WTC11 (cell line): ENCODE measurements around the gene GALNTL6. TPM values are rescaled to one million over a fixed set of nuclear protein-coding genes. Genes with fewer than 3 reads are reported as not detected.

Experiments used
- ATAC-seq: fragments of 200-7000 bp; cut with Tn5 transposase; 2 replicates; pipeline ENCODE4 v1.10.0; 2021; ENCODE audit warnings: mild to moderate bottlenecking, moderate library complexity
- CTCF ChIA-PET: fragments of 300-600 bp; sonication (Branson Sonifier 250); formaldehyde crosslinking; loops from one replicate; lab custom pipeline; 2021; ENCODE audit warnings: antibody characterized with exemption; lab: Charles Lee
- POLR2A ChIA-PET: fragments of 350-600 bp; sonication (Branson Sonifier 250); formaldehyde crosslinking; loops from one replicate; lab custom pipeline; 2021; ENCODE audit warnings: antibody characterized with exemption; lab: Charles Lee
- DNase-seq: peaks from one replicate; pipeline ENCODE4 v3.0.0; 2021; ENCODE audit warnings: low spot score
- H3K27ac Mint-ChIP-seq: 2 replicates; pipeline ENCODE4 v1.8.0; 2021; ENCODE audit warnings: mixed read lengths
- H3K27me3 Mint-ChIP-seq: 2 replicates; pipeline ENCODE4 v1.8.0; 2021; ENCODE audit warnings: low read depth, mild to moderate bottlenecking, moderate library complexity, mixed read lengths
- H3K36me3 Mint-ChIP-seq: 2 replicates; pipeline ENCODE4 v1.8.0; 2021; ENCODE audit warnings: mixed read lengths
- H3K4me1 Mint-ChIP-seq: 2 replicates; pipeline ENCODE4 v1.8.0; 2022; ENCODE audit warnings: mixed read lengths
- H3K4me3 Mint-ChIP-seq: 2 replicates; pipeline ENCODE4 v1.8.0; 2021; ENCODE audit warnings: mild to moderate bottlenecking, moderate library complexity, mixed read lengths
- H3K9me3 Mint-ChIP-seq: 2 replicates; pipeline ENCODE4 v1.8.0; 2021; ENCODE audit warnings: mixed read lengths
- CBFB ChIP-seq: sonication (generic); formaldehyde crosslinking; IDR thresholded peaks from 2 replicates; pipeline ENCODE4 v1.8.1; 2022; ENCODE audit warnings: mild to moderate bottlenecking, low read depth, missing genetic modification reagents
- CREM ChIP-seq: sonication (generic); formaldehyde crosslinking; IDR thresholded peaks from 2 replicates; pipeline ENCODE4 v1.8.1; 2022; ENCODE audit warnings: mild to moderate bottlenecking, missing genetic modification reagents, moderate library complexity
- EMX1 ChIP-seq: fragments of 250-450 bp; sonication (Bioruptor Pico); IDR thresholded peaks from 2 replicates; pipeline ENCODE4 v1.8.0; 2021; ENCODE audit warnings: mild to moderate bottlenecking
- GABPB1 ChIP-seq: sonication (generic); formaldehyde crosslinking; IDR thresholded peaks from 2 replicates; pipeline ENCODE4 v1.8.1; 2023; ENCODE audit warnings: mild to moderate bottlenecking, missing genetic modification reagents
- GTF2I ChIP-seq: fragments of 250-450 bp; sonication (Bioruptor Pico); conservative IDR thresholded peaks from 2 replicates; pipeline ENCODE4 v1.4.0; 2021; ENCODE audit warnings: mild to moderate bottlenecking
- HMGA2 ChIP-seq: fragments of 250-450 bp; sonication (Bioruptor Pico); IDR thresholded peaks from 2 replicates; pipeline ENCODE4 v1.4.0; 2021; ENCODE audit warnings: mild to moderate bottlenecking, moderate library complexity
- KAT7 ChIP-seq: sonication (generic); formaldehyde crosslinking; IDR thresholded peaks from 2 replicates; pipeline ENCODE4 v1.8.1; 2023; ENCODE audit warnings: missing genetic modification reagents, mild to moderate bottlenecking, borderline replicate concordance
- NR3C1 ChIP-seq: sonication (generic); formaldehyde crosslinking; conservative IDR thresholded peaks from 2 replicates; pipeline ENCODE4 v1.8.1; 2023; ENCODE audit warnings: low read depth, mild to moderate bottlenecking, missing genetic modification reagents
- RELA ChIP-seq: sonication (generic); formaldehyde crosslinking; IDR thresholded peaks from 2 replicates; pipeline ENCODE4 v1.8.1; 2022; ENCODE audit warnings: missing genetic modification reagents, mild to moderate bottlenecking, borderline replicate concordance
- SMAD3 ChIP-seq: sonication (generic); formaldehyde crosslinking; IDR thresholded peaks from 2 replicates; pipeline ENCODE4 v1.8.0; 2022; ENCODE audit warnings: missing genetic modification reagents, mild to moderate bottlenecking, borderline replicate concordance
- SP1 ChIP-seq: sonication (generic); formaldehyde crosslinking; conservative IDR thresholded peaks from 2 replicates; pipeline ENCODE4 v1.8.1; 2022; ENCODE audit warnings: missing genetic modification reagents
- TEAD1 ChIP-seq: sonication (generic); formaldehyde crosslinking; IDR thresholded peaks from 2 replicates; pipeline ENCODE4 v1.8.0; 2022; ENCODE audit warnings: mild to moderate bottlenecking, missing genetic modification reagents
- TP53 ChIP-seq: sonication (generic); formaldehyde crosslinking; IDR thresholded peaks from 2 replicates; pipeline ENCODE4 v1.8.1; 2023; ENCODE audit warnings: mild to moderate bottlenecking, missing genetic modification reagents
- ZNF138 ChIP-seq: sonication (generic); formaldehyde crosslinking; conservative IDR thresholded peaks from 2 replicates; pipeline ENCODE4 v1.8.1; 2022; ENCODE audit warnings: mild to moderate bottlenecking, moderate library complexity, missing genetic modification reagents
- ZNF232 ChIP-seq: sonication (generic); formaldehyde crosslinking; IDR thresholded peaks from 2 replicates; pipeline ENCODE4 v1.8.0; 2022; ENCODE audit warnings: mild to moderate bottlenecking, missing genetic modification reagents
- ZNF263 ChIP-seq: sonication (generic); formaldehyde crosslinking; IDR thresholded peaks from 2 replicates; pipeline ENCODE4 v1.8.1; 2022; ENCODE audit warnings: low read depth, mild to moderate bottlenecking, moderate library complexity, missing genetic modification reagents
- ZNF671 ChIP-seq: fragments of 250-450 bp; sonication (Bioruptor Pico); IDR thresholded peaks from 2 replicates; pipeline ENCODE4 v1.8.0; 2021; ENCODE audit warnings: mild to moderate bottlenecking
- total RNA-seq: library from RNA; stranded (reverse); gene quantifications from 3 replicates; pipeline ENCODE4 v1.2.3, GENCODE V29; 2021
- TF ChIP-seq, protein P1 (sequence below): sonication (generic); formaldehyde crosslinking; conservative IDR thresholded peaks from 2 replicates; pipeline ENCODE4 v1.8.1; 2023; ENCODE audit warnings: mild to moderate bottlenecking, low read depth, missing genetic modification reagents, moderate library complexity
- TF ChIP-seq, protein P2 (sequence below): sonication (generic); formaldehyde crosslinking; IDR thresholded peaks from 2 replicates; pipeline ENCODE4 v1.8.0; 2022; ENCODE audit warnings: mild to moderate bottlenecking, missing genetic modification reagents
- TF ChIP-seq, protein P3 (sequence below): sonication (generic); formaldehyde crosslinking; IDR thresholded peaks from 2 replicates; pipeline ENCODE4 v1.8.0; 2022; ENCODE audit warnings: mild to moderate bottlenecking, missing genetic modification reagents
- TF ChIP-seq, protein P4 (sequence below): fragments of 250-450 bp; sonication (Bioruptor Pico); IDR thresholded peaks from 2 replicates; pipeline ENCODE4 v1.8.0; 2021; ENCODE audit warnings: mild to moderate bottlenecking
- TF ChIP-seq, protein P5 (sequence below): sonication (generic); formaldehyde crosslinking; IDR thresholded peaks from 2 replicates; pipeline ENCODE4 v1.8.1; 2022; ENCODE audit warnings: missing genetic modification reagents, borderline replicate concordance
- TF ChIP-seq, protein P6 (sequence below): sonication (generic); formaldehyde crosslinking; IDR thresholded peaks from 2 replicates; pipeline ENCODE4 v1.8.1; 2023; ENCODE audit warnings: mild to moderate bottlenecking, missing genetic modification reagents, borderline replicate concordance

The GALNTL6 gene
- total RNA-seq, 1 experiment from 2014 or later = 0.24 TPM

DNA sequence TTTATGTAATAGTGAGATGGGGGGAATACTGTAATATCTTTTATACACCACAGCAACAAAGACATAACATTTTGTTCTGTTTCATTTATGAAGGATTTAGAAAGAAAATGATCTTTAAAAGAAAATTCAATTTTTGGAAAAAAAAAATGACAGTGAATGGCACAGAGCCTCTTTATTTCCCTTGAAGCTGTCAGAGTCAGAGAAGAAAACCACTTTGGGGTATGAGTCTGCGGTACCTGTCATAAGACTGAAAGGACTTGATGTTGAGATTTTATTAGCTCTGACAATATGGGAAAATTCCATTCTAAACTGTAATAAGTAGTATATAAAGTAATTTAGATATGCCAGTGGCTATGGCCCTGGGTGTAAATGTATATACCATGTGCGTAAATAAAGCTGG, 134.8 kb downstream of the GALNTL6 start (continued):
- TF ChIP-seq, protein P1, sequence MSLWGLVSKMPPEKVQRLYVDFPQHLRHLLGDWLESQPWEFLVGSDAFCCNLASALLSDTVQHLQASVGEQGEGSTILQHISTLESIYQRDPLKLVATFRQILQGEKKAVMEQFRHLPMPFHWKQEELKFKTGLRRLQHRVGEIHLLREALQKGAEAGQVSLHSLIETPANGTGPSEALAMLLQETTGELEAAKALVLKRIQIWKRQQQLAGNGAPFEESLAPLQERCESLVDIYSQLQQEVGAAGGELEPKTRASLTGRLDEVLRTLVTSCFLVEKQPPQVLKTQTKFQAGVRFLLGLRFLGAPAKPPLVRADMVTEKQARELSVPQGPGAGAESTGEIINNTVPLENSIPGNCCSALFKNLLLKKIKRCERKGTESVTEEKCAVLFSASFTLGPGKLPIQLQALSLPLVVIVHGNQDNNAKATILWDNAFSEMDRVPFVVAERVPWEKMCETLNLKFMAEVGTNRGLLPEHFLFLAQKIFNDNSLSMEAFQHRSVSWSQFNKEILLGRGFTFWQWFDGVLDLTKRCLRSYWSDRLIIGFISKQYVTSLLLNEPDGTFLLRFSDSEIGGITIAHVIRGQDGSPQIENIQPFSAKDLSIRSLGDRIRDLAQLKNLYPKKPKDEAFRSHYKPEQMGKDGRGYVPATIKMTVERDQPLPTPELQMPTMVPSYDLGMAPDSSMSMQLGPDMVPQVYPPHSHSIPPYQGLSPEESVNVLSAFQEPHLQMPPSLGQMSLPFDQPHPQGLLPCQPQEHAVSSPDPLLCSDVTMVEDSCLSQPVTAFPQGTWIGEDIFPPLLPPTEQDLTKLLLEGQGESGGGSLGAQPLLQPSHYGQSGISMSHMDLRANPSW (CRISPR knock-in tag) = no peak
- TF ChIP-seq SMAD3 (CRISPR knock-in tag) = no peak
- TF ChIP-seq GABPB1 = no peak
- no peak for TF ChIP-seq NR3C1 (CRISPR knock-in tag)
- TF ChIP-seq ZNF671 (CRISPR knock-in tag) = no peak
- TF ChIP-seq TEAD1 (CRISPR knock-in tag) = no peak
- TF ChIP-seq, protein P2, sequence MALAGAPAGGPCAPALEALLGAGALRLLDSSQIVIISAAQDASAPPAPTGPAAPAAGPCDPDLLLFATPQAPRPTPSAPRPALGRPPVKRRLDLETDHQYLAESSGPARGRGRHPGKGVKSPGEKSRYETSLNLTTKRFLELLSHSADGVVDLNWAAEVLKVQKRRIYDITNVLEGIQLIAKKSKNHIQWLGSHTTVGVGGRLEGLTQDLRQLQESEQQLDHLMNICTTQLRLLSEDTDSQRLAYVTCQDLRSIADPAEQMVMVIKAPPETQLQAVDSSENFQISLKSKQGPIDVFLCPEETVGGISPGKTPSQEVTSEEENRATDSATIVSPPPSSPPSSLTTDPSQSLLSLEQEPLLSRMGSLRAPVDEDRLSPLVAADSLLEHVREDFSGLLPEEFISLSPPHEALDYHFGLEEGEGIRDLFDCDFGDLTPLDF (CRISPR knock-in tag) = no peak
- no peak for TF ChIP-seq ZNF138 (CRISPR knock-in tag)
- TF ChIP-seq, protein P3, sequence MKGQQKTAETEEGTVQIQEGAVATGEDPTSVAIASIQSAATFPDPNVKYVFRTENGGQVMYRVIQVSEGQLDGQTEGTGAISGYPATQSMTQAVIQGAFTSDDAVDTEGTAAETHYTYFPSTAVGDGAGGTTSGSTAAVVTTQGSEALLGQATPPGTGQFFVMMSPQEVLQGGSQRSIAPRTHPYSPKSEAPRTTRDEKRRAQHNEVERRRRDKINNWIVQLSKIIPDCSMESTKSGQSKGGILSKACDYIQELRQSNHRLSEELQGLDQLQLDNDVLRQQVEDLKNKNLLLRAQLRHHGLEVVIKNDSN (CRISPR knock-in tag) = no peak
- TF ChIP-seq ZNF263 (CRISPR knock-in tag) = no peak
- TF ChIP-seq CBFB (CRISPR knock-in tag) = no peak

DNA sequence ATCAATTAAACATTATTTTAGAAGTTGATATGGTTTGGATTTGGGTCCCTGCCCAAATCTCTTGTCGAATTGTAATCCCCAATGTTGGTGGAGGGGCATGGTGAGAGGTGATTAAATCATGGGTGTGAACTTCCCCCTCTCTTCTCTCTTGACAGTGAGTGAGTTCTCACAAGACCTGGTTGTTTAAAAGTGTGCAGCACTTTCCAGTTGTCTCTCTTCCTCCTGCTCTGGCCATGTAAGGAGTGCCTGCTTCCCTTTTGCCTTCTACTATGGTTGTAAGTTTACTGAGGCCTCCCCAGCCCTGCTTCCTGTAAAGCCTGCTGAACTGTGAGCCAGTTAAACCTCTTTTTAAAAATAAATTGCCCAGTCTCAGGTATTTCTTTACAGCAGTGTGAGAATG, 141.4 kb downstream of the GALNTL6 start:
- no peak for TF ChIP-seq GABPB1
- no peak for TF ChIP-seq KAT7 (CRISPR knock-in tag)
- TF ChIP-seq, protein P4, sequence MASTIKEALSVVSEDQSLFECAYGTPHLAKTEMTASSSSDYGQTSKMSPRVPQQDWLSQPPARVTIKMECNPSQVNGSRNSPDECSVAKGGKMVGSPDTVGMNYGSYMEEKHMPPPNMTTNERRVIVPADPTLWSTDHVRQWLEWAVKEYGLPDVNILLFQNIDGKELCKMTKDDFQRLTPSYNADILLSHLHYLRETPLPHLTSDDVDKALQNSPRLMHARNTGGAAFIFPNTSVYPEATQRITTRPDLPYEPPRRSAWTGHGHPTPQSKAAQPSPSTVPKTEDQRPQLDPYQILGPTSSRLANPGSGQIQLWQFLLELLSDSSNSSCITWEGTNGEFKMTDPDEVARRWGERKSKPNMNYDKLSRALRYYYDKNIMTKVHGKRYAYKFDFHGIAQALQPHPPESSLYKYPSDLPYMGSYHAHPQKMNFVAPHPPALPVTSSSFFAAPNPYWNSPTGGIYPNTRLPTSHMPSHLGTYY (CRISPR knock-in tag) = no peak
- TF ChIP-seq TP53 (CRISPR knock-in tag) = no peak
- no peak for TF ChIP-seq GTF2I
- no peak for TF ChIP-seq CREM
- TF ChIP-seq SP1 (CRISPR knock-in tag) = no peak
- TF ChIP-seq, protein P5, sequence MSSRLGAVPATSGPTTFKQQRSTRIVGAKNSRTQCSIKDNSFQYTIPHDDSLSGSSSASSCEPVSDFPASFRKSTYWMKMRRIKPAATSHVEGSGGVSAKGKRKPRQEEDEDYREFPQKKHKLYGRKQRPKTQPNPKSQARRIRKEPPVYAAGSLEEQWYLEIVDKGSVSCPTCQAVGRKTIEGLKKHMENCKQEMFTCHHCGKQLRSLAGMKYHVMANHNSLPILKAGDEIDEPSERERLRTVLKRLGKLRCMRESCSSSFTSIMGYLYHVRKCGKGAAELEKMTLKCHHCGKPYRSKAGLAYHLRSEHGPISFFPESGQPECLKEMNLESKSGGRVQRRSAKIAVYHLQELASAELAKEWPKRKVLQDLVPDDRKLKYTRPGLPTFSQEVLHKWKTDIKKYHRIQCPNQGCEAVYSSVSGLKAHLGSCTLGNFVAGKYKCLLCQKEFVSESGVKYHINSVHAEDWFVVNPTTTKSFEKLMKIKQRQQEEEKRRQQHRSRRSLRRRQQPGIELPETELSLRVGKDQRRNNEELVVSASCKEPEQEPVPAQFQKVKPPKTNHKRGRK (CRISPR knock-in tag) = no peak
- no peak for TF ChIP-seq ZNF232 (CRISPR knock-in tag)
- no peak for TF ChIP-seq HMGA2 (CRISPR knock-in tag)
- TF ChIP-seq SMAD3 (CRISPR knock-in tag) = no peak
- TF ChIP-seq CBFB (CRISPR knock-in tag) = no peak
- TF ChIP-seq, protein P6, sequence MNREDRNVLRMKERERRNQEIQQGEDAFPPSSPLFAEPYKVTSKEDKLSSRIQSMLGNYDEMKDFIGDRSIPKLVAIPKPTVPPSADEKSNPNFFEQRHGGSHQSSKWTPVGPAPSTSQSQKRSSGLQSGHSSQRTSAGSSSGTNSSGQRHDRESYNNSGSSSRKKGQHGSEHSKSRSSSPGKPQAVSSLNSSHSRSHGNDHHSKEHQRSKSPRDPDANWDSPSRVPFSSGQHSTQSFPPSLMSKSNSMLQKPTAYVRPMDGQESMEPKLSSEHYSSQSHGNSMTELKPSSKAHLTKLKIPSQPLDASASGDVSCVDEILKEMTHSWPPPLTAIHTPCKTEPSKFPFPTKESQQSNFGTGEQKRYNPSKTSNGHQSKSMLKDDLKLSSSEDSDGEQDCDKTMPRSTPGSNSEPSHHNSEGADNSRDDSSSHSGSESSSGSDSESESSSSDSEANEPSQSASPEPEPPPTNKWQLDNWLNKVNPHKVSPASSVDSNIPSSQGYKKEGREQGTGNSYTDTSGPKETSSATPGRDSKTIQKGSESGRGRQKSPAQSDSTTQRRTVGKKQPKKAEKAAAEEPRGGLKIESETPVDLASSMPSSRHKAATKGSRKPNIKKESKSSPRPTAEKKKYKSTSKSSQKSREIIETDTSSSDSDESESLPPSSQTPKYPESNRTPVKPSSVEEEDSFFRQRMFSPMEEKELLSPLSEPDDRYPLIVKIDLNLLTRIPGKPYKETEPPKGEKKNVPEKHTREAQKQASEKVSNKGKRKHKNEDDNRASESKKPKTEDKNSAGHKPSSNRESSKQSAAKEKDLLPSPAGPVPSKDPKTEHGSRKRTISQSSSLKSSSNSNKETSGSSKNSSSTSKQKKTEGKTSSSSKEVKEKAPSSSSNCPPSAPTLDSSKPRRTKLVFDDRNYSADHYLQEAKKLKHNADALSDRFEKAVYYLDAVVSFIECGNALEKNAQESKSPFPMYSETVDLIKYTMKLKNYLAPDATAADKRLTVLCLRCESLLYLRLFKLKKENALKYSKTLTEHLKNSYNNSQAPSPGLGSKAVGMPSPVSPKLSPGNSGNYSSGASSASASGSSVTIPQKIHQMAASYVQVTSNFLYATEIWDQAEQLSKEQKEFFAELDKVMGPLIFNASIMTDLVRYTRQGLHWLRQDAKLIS = no peak
- TF ChIP-seq EMX1 (CRISPR knock-in tag) = no peak
- no peak for TF ChIP-seq TEAD1 (CRISPR knock-in tag)
- no peak for TF ChIP-seq RELA
- H3K36me3 Mint-ChIP-seq = no peaks in the 10 kb centered on the region
- ChIA-PET POLR2A (no interaction called here), CTCF (no interaction called here)
- ATAC-seq (no peak; the same call in 1 of the 2 replicates), DNase-seq (no peak)
- H3K27me3 Mint-ChIP-seq = no peaks in the 10 kb centered on the region
- H3K4me3 Mint-ChIP-seq = no peak overlapping the region
- H3K4me1 Mint-ChIP-seq = peaks cover 5% of the 10 kb centered on the region; the same call in 1 of the 2 replicates
- peak overlapping the region; percentile 45; the same call in 1 of the 2 replicates for H3K27ac Mint-ChIP-seq
- no peaks in the 10 kb centered on the region for H3K9me3 Mint-ChIP-seq
